GM12874 (cell line): ENCODE results near the gene SATB2.

Experiments used
- TF ChIP-seq, protein P1 (sequence below): IDR thresholded peaks from 2 replicates; pipeline ENCODE4 v1.5.1; 2011; ENCODE audit warnings: low read depth, mild to moderate bottlenecking, control low read depth, low read length, moderate library complexity; ENCODE audit not compliant: insufficient read depth

The SATB2 gene

GRCh38 chr2:199388728-199389268 lies 68.9 kb downstream of the SATB2 start:
- TF ChIP-seq, protein P1, sequence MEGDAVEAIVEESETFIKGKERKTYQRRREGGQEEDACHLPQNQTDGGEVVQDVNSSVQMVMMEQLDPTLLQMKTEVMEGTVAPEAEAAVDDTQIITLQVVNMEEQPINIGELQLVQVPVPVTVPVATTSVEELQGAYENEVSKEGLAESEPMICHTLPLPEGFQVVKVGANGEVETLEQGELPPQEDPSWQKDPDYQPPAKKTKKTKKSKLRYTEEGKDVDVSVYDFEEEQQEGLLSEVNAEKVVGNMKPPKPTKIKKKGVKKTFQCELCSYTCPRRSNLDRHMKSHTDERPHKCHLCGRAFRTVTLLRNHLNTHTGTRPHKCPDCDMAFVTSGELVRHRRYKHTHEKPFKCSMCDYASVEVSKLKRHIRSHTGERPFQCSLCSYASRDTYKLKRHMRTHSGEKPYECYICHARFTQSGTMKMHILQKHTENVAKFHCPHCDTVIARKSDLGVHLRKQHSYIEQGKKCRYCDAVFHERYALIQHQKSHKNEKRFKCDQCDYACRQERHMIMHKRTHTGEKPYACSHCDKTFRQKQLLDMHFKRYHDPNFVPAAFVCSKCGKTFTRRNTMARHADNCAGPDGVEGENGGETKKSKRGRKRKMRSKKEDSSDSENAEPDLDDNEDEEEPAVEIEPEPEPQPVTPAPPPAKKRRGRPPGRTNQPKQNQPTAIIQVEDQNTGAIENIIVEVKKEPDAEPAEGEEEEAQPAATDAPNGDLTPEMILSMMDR = no peak

DNA sequence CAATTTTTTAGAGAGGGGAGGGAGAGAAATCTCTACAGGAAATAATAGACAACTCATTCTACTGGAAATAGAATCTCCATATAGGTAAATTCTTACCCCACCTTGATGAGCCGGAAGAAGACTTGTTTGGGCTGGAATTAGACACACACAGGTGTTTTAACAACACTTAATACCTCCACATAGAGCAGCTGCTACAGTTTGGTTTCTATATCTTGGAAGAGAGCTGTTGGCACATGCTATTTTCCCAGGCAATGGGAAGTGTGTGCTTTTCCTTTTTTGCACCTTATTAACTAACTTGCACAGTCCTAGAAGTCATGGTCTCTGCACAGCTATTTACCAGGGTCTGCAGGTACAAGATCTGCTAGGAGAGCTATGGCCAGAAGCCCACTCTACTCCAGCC lies 73.7 kb downstream of the SATB2 start:
- TF ChIP-seq, protein P1 = no peak

- TF ChIP-seq, protein P1 = no peak
Measured at GRCh38 chr2:199383021-199383420, 74.7 kb downstream of the SATB2 start.

DNA sequence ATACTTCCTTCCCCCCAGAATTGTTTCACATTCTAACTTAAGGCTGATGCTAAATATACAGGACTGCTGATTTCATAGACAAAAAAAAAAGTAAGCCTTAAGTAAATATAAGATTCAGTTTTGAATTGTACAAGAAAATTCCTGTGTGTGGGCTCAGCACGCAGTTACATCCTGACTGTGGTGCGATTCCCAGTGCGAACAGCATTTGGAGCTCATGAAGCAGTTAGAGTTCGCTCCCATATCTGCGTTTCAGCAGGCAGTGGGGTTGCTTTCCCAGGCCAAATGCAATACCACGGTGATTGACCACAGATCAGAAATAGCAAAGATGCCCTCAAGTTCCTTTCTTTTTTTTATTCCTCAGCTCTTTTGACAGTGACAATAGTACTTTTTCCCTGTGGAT lies 75.6 kb downstream of the SATB2 start:
- TF ChIP-seq, protein P1 = no peak

DNA sequence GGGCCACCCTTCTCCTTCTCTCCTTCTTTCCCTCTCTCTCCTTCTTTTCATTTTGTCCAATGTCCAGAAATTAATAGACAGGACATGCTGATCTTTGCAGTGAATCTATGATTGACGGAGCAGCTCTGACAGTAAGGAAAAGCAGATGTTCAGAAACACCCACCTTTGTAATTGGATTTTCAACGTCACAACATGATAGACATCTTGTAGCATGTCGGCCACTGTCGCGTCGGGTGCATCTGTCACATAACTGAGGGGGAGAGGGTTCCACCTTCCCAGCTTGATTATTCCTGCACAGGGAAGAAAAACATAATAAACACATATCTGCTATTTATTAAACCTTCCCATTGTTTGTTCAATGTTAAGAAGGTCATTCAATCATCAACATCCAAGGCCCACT lies 76.2 kb downstream of the SATB2 start:
- TF ChIP-seq, protein P1 = no peak

DNA sequence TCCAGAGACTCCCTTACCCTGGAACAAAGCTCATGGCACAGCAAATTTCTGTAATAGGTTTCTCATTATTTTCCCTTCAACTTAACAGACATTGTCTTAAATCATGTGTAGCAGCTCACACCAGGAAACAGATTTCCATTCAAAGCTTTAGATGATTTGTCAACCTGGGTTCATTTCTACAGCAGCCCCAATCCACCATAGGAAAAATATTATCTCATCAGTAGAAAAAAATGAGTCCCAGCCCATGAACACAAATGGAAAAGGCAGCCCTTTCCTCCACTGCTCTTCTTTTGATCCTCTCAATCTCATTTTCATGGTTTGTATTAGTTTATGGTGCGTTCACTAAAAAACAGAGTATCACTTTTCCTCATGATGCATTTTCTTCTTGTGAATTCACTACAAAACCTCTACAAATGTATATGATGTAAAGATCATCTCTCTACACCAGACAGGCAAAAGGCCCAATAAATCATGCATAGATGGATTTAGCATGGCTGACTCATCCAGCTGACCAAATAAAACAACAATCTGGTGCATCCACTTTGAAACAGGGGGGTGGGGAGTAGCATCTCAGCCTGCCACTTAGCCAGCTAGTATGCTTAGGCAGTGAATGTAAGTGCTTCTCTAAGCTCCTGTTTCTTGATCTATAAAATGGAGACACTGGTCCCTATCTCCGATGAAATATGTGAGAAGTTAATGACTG lies 78.6 kb downstream of the SATB2 start:
- TF ChIP-seq, protein P1 = no peak

- TF ChIP-seq, protein P1 = no peak
Measured at GRCh38 chr2:199370150-199370780, 87.5 kb downstream of the SATB2 start.
